Measurements from ENCODE around the gene MUC21.

GRCh38 chr6:30970946-30971345 is 12.6 kb upstream of the MUC21 start:
- TF ChIP-seq CTCF (IDR thresholded peaks at IDR 0.05), result no peak
- no peak for TF ChIP-seq POLR2A (IDR thresholded peaks at IDR 0.05)

Data from lower leg skin (tissue), 3 donors.